ENCODE measurements around the gene HPS1. TPM values are rescaled to one million over a fixed set of nuclear protein-coding genes. Genes with fewer than 3 reads are reported as not detected.

HPS1 gene
- total RNA-seq, 1 experiment from 2014 or later = 146 TPM

- Histone ChIP-seq H3K27me3 (ENCODE audit: control insufficient read depth, insufficient read depth, low read length) (no peaks in the 10 kb centered on the region; the same call in 1 of the 2 replicates), H3K27ac (ENCODE audit: low read length) (no peak overlapping the region), H3K9me3 (ENCODE audit: control insufficient read depth, insufficient read depth, low read depth, low read length) (no peaks in the 10 kb centered on the region), H3K36me3 (ENCODE audit: control insufficient read depth, insufficient read depth, low read length) (no peaks in the 10 kb centered on the region), H3K4me3 (ENCODE audit: low read depth in 2 of 2, low read length in 2 of 2) (no peak overlapping the region), H3K4me1 (ENCODE audit: control insufficient read depth, insufficient read depth, low read length) (no peaks in the 10 kb centered on the region)
- TF ChIP-seq SIN3A (IDR thresholded peaks at IDR 0.05; ENCODE audit: borderline replicate concordance, insufficient read depth, low read depth, low read length) = no peak
- TF ChIP-seq CTCF (IDR thresholded peaks at IDR 0.05) = no peak
- TF ChIP-seq REST (IDR thresholded peaks at IDR 0.05; ENCODE audit: insufficient read depth in 1 of 2, low read depth in 2 of 2, low read length in 1 of 2) = no peak
- TF ChIP-seq POLR2AphosphoS5 (IDR thresholded peaks at IDR 0.05; ENCODE audit: low read depth, low read length) = no peak
- no peak for TF ChIP-seq TCF7L2 (IDR thresholded peaks at IDR 0.05; ENCODE audit: low read depth, low read length)
- in situ Hi-C loops (cut with HindIII; ENCODE audit: low pct_unique_long_range_greater_than_20kb, low sequenced_read_pairs) (no loop called here), intact Hi-C loops (cut with micrococcal nuclease; ENCODE audit: unreplicated experiment) (no loop called here)
- POLR2A ChIA-PET = no interaction called here
- ATAC-seq (no peak), DNase-seq (ENCODE audit: low read depth, low spot score) (no peak)
- BruUV-seq (replicated peaks) = no TSS peak
- CTCF ChIA-PET = no interaction called here
Measured at GRCh38 chr10:98370831-98371820, 75.6 kb downstream of the HPS1 start.

GRCh38 chr10:98369801-98370200 is 76.9 kb downstream of the HPS1 start:
- BruUV-seq (replicated peaks) = no TSS peak
- intact Hi-C loops (cut with micrococcal nuclease; ENCODE audit: unreplicated experiment) = no loop called here
- ChIA-PET POLR2A (no interaction called here), CTCF (no interaction called here)
- ATAC-seq (no peak), DNase-seq (ENCODE audit: low read depth, low spot score) (no peak)
- Histone ChIP-seq H3K4me1 (ENCODE audit: control insufficient read depth, insufficient read depth, low read length) (no peaks in the 10 kb centered on the region), H3K4me3 (ENCODE audit: low read depth in 2 of 2, low read length in 2 of 2) (no peak overlapping the region), H3K9me3 (ENCODE audit: control insufficient read depth, insufficient read depth, low read depth, low read length) (no peaks in the 10 kb centered on the region), H3K36me3 (ENCODE audit: control insufficient read depth, insufficient read depth, low read length) (no peaks in the 10 kb centered on the region), H3K27ac (ENCODE audit: low read length) (no peak overlapping the region), H3K27me3 (ENCODE audit: control insufficient read depth, insufficient read depth, low read length) (no peaks in the 10 kb centered on the region; the same call in 1 of the 2 replicates)
- in situ Hi-C loops (cut with HindIII; ENCODE audit: low pct_unique_long_range_greater_than_20kb, low sequenced_read_pairs) = no loop called here
- TF ChIP-seq SIN3A (IDR thresholded peaks at IDR 0.05; ENCODE audit: borderline replicate concordance, insufficient read depth, low read depth, low read length) (no peak), TCF7L2 (IDR thresholded peaks at IDR 0.05; ENCODE audit: low read depth, low read length) (no peak), POLR2AphosphoS5 (IDR thresholded peaks at IDR 0.05; ENCODE audit: low read depth, low read length) (no peak), REST (IDR thresholded peaks at IDR 0.05; ENCODE audit: insufficient read depth in 1 of 2, low read depth in 2 of 2, low read length in 1 of 2) (no peak), CTCF (IDR thresholded peaks at IDR 0.05) (no peak)

Measured in Panc1 (cell line).